GM19397 (cell line): ENCODE results near the gene LSM7.

ENCODE experiments used
- ATAC-seq: cut with Tn5 transposase; IDR thresholded peaks from one replicate; pipeline ENCODE4 v1.9.1; 2021; ENCODE audit warnings: mild to moderate bottlenecking, moderate library complexity; ENCODE audit not compliant: unreplicated experiment

LSM7 gene

DNA sequence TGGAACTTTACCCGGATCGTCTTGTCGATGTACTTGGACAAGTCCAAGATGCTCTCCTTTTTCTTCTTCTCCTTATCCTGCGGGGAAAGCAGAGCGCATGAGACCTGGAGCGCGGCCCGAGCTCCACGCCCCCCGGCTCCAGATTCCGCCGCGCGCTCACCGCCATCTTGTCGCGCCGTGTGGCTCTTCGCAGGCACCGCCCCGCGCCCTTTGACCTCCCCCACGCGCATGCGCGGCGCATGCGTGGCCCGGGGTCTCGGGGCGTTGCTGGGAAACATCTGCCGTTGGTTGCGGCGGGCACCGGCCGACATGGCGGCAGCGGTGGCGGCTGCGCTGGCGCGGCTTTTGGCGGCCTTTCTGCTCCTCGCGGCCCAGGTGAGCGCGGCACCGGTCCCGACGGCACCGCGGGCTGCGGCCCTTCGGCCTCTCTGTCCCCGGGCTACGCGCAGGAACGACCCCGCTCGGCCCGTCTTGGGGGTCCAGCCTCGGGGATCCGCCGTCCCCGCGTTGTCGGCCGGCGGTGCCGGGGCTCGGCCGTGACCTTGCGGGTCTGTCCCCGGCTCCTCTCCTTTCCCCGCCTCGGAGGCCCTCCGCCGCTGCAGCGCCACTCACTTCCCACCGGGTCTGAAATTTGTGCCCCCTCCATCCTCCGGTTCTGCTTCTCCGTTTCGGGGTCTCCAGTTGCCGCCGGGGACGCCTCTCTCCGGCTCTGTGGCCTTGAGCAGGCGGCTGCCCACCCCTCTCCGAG lies at the start of gene LSM7, which contains the start of gene SPPL2B:
Gene LSM7, minus strand, starts transcription at position 186 of the 748 bp plus-strand sequence. Its CDS starts 20 bp downstream, at position 166.
Gene SPPL2B, plus strand, starts transcription at position 284 of the 748 bp plus-strand sequence. Its CDS starts 26 bp downstream, at position 310.
- peak; percentile 68 for ATAC-seq

DNA sequence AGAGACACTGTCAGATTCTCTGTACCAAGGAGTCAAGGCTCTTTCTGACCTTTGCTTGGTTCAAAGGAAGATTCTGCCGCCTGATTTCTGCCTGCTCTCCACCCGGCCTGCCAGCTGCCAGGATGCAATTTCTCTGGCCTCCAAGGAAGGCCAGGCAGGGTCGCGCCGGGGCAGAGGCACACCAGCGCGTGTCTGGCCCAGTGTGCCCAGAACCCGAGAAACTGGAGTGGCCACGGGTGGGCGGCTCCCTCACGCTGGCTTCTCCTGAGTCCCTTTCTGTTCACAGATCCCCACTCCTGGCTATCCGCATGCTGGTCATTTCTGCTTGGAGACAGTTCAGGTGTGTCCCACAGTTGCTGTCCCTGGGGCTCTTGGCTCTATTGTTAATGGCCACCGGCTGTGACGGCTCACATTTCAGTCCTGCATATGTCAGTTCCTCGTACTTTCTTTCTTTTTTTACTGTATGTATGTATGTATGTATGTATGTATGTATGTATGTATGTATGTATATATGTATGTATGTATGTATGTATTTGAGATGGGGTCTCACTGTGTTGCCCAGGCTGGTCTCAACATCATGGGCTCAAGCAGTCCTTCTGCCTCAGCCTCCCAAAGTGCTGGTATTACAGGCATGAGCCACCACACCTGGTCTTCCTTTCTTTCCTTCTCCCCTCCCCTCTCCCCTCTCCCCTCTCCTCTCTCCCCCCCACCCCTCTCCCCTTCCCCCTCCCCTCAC lies 48.6 kb upstream of the LSM7 start:
- ATAC-seq: no peak

DNA sequence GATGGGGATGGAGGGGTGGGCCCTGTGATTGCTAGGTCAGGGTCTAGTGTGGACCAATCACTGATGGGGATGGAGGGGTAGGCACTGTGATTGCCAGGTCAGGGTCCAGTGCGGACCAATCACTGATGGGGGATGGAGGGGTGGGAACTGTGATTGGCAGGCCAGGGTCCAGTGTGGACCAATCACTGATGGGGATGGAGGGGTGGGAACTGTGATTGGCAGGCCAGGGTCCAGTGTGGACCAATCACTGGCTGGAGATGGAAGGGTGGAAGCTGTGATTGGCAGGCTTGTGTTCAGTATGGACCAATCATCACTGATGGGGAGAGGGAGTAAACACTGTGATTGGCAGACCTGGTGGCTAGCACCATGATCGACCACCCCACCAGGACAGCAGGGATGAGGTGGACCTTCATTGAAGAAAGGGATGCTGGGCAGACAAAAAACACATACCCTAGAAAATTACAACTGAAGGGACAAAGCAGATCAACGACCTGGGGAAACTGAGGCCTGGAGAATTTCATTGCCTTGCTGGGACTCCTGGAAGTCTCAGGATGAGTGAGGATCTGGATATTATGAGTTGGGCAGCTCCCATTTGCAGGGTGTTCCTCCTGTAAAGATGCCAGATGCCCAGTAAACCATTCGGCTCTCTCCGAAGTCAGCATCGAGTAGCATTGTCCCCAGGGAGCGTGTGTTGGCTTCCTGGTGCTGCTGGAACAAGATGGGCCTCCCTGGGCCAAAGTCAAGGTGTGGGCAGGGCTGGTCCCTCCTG lies 47.2 kb upstream of the LSM7 start:
- ATAC-seq: no peak

DNA sequence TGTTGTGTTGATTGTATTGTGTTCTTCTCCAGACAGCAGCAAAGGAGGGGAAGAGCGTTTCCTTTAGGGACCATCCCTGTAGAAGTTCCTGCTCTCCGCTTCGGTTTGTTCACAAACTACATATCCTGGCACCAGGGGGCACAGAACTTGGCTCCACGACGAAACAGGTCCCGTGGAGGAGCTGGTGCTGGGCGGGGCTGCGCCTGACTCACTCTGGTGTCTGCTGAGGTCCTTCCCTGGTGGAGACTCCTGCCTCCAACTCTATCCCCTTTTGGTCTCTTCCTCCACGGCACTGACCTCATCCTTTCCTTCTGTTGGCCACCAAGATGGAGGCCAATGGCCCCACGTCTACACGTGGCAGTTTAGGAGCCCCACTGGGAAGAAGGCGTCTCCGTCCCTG lies 46.4 kb upstream of the LSM7 start:
- no peak for ATAC-seq

DNA sequence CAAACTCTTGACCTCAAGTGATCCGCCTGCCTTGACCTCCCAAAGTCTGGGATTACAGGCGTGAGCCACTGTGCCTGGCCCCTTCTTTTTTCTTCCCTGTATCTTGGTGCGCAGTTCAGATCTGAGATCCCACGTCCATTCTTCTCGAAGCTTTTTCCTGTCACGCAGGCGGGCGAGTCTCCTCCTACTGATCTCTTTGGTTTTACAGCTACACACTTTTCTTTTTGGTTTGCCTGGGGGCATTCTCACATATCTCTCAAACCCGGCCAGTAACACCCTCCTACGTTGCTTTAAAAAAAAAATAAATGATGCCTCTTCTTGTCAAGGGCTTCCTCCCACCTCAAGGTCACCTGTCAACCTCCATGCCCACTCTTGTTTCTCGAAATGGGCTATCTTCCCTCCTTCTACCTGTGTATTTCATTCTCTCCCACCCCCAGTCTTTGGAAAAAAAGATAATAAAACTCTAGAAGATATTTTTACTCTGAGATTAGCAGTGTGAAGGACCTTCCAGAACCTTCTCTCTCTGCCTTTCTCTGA lies 43.8 kb upstream of the LSM7 start:
- no peak for ATAC-seq

DNA sequence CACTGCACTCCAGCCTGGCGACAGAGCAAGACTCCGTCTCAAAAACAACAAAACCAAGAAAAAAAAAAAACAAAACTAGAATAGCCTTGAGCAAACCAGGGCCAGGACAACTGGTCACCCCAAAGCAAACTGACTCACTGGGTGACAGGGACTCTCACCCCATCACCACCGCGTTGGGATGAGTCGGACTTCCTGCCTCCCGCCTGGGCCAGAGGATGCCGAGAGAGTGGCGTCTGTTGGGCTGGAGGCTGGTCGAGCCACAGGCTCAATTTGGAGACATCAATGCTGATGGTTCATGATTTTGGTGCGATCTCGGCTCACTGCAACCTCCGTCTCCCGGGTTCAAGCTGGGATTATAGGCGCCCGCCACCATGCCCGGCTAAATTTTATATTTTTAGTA lies 43.3 kb upstream of the LSM7 start:
- ATAC-seq: no peak

DNA sequence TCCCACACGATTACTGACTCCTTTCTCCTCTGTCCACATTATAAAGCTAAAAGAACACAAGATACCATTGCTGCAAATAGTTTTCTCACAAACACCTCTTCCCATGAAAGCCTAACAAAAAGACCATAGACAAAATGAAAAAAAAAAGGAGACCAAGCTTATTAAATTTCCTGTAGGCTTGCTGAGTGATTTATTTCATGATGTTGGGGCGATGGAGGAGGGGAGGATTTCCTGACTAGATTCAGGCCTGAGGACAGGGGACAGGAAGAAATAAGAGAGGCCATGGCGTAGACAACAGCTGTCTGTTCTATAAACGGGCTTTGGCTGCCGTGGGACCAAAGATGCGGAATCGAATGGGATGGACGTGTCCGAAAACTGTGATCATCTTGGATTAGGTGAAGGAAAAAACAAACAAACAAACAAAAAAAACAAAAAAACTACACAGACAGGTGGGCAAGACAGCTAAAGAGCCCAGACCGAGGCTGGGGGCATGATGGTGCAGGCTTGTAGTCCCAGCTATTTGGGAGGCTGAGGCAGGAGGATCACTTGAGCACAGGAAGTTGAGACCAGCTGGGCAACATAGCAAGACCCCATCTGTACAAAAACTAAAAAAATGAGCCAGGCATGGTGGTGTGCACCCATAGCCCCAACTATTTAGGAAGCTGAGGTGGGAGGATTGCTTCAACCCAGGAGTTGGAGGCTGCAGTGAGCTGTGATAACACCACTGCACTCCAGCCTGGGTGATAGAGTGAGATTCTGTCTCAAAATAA lies 37.0 kb upstream of the LSM7 start:
- ATAC-seq: no peak

DNA sequence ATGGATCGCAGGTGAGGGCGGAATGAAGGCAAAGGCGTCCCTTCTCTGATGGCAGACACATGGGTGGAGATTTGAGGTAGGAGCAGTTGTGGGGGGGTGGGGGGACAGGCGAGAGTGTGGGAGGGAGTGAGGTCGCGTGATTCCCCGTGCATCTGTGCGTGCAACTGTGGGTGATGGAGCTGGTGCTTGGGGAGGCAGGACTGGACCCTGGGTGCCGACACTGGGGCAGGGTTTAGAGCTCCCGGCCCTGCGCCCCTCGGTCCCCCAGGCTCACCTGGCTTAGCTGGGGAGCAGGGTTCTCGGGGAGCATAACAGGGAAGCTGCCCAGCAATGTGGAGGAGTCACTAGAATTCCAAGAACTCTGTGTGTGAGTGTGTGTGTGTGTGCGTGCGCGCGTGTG lies 35.0 kb upstream of the LSM7 start:
- no peak for ATAC-seq

DNA sequence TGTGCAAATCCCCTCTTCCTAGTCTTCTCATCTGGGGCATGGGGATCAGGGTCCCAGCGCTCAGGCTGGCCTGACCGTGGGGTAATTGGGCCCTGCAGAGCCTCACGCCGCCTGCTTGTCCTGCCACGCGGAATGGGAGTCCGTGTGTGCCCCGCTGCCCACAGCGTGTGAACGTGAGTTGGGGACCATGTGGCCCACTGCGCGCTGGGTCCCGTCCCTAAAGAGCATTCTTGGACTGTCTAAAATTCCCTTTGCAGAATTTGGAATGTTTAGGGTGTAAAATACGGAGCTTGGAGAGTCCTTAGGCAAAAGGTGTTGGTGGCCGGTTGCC lies 34.5 kb upstream of the LSM7 start:
- no peak for ATAC-seq

DNA sequence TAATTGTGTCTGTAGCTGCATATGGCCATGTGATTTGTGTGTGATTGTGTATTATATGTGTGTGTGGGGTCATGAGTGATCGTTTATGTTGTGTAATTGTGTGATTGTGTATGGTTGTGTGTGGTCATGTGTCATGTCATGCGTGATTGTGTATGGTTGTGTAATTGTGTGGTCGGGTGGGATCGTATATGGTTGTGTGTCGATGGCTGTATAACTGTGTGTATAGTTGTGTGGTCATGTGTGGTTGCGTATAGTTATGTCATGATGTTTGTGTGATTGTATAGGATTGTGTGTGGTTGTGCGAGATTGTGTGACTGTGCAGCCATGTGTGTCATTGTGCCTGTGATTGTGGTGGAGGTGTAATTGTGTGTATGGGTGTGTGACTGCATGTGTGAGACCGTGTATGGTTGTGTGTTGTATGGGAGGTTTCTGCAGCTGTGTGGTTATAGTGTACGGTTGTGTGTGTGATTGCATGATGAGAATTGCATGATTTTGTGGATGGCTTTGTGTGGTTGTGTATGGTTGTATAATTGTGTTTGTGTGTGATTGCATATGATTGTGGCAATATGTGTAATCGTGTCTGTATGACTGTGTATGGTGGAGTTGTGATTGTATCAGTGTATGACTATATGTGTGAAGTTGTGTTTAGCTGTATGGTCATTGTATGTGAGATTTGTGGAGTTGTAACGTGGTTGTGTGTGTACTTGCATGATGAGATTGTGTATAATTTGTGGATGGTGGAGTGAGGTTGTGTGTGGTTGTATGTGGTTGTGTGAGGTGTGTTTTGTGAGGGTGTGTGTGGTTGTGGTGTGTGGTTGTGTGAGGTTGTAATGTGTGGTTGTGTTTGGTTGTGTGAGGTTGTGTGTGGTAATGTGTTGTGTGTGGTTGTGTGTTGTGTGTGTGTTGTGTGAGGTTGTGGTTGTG lies 33.9 kb upstream of the LSM7 start:
- no peak for ATAC-seq

DNA sequence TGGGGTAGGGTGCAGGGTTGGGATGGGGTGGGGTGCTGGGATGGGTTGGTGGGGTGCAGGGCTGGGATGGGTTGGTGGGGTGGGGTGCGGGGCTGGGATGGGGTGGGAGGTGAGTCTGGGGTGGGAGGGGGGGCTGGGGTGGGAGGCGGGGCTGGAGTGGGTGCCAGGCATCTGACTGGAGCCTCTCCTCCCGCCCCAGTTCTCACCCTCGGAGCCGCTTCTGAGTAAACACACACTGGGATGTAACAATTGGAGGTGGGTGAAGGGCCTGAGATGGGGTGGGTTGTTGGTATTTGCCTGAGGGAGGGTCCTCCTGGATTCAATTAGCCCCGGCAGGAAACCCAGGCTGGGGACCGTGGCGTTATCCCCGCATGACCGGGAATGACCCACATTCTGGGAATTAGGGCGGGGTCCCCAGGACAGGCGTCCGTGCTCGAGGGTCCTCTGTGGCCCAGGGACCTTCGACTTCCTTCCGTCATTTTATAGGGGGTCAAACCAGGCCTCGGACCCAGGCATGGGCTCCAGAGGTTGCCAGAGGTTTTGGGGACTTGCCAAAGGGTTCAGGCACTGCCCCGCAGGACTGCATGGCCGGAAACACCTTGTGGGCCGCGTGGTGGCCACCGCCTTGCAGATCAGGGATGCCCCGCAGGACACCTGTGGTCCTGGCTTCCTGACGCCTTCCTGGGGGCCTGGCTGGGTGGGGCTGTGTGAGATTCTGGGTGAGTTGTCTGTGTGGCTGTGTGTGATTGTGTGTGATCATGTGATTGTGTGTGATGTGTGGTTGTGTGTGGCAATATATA lies 33.1 kb upstream of the LSM7 start:
- ATAC-seq: no peak

DNA sequence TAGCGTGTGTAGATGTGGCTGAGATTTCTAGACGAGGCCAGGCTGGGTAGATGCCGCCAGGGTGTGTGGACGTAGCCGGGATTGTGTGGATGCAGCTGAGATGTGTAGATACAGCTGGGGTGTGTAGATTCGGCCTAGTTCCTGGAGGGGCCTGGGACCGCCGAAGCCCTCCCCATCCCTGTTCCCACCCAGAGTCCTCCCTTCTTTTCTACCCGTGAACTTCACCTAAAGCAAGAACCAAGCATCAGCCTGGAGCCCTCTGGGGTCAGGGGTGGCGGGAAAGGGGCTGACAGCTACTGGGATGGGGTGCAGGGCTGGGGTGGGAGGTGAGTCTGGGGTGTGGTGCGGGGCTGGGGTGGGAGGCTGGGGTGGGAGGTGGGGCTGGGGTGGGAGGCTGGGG lies 32.4 kb upstream of the LSM7 start:
- no peak for ATAC-seq

DNA sequence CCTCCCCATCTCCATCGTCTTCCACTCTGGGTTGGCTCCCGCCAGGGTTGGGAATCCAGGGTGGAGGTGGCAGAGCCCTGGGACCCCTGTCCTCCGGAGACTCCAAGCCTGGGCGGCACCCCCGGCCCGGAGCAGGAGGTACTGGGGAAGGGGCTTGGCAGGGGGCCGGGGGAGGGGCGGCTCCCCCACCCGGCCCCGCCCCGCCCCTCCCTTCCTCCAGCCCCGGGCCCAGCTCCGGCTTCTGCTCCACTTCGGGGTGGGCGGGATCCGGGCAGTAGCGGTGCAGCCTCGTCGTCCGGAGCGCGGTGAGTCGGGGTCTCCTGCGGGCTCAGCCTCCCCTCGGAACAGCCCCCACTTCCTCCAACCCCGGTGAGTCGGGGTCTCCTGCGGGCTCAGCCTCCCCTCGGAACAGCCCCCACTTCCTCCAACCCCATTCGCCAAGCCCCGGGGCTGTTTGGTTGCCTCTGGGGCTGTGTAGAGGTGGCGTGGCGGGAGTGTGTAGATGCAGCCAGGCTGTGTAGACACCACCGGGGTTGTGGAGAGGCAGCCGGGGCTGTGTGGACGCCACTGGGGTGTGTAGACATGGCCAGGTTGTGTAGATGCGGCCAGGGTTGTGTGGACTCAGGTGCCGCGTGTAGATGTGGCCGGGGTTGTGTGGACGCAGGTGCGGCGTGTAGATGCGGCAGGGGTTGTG lies 31.8 kb upstream of the LSM7 start, which contains the start of gene TMPRSS9:
Gene TMPRSS9, plus strand, starts transcription at position 274 of the 694 bp plus-strand sequence. CDS start 29,521 bp downstream, outside the sequence.
- ATAC-seq: no peak

DNA sequence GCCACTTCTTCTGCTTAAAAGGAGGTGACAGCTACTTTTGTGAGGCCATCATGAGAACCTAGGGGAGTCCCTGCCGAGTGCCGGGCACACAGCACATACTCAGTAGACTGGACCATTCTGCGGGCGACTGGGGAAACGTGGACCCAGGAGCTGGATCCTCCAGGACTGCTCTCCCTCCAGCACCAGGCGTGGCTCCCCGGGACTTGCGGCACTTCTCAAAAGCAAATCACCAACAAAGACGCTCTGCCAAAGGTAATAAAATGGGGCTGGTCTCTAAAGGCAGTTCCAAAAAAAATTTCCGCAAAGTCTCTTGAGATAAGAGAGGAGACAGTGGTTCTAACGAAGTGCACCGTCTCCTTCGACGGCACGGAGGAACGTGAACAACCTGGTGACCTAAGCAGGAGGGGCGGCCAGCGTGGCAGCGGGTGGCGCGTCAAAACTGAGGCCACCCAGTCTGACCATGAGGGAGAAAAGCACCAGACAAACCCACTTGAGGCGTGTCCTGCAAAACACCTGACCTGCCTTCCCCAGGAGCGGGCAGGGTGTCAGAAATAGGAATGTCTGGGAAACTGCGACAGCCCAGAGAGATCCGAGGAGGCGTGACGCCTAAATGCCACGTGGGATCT lies 30.3 kb upstream of the LSM7 start:
- no peak for ATAC-seq

DNA sequence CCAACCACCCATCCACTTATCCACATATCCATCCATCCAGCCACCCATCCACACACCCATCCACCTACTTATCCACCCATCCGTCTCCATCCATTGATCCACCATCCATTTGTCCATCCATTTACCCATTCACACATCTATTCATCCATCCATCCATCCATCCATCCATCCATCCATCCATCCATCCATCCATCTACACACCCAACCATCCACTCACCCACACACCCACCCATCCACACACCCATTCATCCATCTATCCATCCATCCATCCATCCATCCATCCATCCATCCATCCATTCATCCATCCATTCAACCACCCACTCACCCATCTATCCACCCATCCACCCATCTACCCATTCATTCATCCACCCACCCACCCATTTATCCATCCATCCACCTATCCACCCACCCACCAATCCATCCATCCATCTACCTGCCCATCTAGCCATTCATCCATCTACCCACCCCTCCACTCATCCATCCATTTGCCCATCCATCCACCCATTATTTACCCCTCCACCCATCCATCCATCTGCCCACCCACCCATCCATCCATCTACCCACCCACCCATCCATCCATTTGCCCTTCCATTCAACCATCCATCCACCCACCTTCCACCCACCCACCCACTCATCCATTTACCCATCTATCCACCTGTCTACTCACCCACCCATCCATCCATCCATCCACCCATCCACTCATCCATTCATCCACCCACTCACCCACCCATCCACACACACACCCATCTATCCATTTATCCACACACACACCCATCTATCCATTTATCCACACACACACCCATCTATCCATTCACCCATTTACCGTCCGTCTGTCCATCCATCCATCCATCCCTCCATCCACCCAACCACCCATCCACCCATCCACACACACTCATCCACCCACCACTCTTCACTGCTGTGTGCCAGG lies 29.2 kb upstream of the LSM7 start:
- ATAC-seq: no peak

DNA sequence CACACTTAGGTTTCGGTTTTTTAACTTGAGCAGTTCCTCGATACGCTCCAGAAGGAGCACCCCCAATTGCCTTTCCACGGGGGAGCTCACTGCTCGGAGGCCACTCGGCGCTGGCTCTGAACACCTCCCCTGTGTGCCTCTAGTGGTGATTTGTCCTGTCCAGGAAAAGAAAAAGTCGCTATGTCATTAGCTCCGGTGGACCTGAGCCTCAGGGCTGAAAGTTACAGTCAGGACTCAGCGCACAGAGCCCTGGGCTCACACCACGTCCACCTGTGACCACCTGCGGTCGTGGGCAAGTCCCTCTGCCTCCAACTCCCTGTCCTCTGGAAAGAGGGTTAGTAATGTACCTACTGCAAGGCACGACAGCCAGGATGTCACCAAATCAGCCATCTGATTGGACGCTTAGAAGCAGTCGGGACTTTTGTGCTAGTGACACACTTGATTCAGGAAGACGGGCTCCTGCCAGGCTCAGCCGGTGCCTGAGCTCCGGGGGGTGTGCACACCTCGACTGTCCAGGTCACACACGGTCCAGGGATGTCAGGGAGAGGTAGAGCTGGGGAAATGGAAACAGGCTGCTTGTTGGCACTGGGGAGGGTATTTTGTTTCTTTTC lies 27.8 kb upstream of the LSM7 start:
- no peak for ATAC-seq
